GM19351 (cell line): ENCODE measurements around the gene SOX18.

Source experiments
- ATAC-seq: cut with Tn5 transposase; IDR thresholded peaks from one replicate; pipeline ENCODE4 v1.9.1; 2021; ENCODE audit warnings: mild to moderate bottlenecking, moderate library complexity; ENCODE audit not compliant: unreplicated experiment

Gene SOX18

DNA sequence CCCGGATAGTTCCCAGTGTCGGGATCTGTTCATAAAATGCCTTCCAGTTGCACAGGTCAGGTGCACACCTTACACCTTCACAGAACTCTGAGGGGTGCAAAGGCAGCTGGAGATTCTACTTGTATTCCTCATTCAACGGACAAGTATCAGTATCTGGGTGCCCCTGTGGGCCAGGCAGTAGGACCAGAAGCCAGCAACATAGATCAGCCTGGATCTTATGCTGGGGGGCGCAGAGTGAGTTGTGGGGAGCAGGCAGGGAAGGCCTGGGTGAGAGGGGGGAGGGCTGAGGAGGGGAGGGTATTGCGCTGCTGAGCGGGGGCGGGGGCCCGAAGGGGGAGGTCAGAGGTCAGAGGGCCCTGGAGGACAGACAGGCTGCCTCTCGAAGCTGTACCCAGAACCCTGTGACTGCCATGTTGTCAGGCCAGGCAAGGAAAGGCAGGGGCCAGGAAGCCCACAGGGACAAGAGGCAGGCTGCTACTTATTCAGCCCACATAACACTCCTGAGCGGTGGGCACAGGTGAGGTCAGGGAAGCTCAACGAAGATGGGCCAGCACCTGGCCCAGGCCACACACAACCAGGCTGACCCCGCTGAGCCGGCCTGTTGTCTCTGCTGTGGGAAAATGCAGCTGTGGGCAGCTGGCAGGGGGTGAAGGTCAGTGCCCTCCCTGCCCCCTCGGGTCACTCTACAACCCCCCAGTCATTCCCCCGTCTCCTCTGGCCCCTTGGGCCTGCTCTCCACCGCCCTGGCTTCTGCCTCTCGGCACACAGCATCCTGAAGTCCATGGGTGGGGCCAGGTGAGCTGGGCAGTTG lies 31.6 kb upstream of the SOX18 start:
- no peak for ATAC-seq

- ATAC-seq, result peak; percentile 5
Observed at GRCh38 chr20:64080013-64080812, 30.8 kb upstream of the SOX18 start, which contains the start of gene OPRL1. TSS of gene OPRL1 (plus strand) at chr20:64080082. CDS start at chr20:64092721, 12,639 bp downstream.

DNA sequence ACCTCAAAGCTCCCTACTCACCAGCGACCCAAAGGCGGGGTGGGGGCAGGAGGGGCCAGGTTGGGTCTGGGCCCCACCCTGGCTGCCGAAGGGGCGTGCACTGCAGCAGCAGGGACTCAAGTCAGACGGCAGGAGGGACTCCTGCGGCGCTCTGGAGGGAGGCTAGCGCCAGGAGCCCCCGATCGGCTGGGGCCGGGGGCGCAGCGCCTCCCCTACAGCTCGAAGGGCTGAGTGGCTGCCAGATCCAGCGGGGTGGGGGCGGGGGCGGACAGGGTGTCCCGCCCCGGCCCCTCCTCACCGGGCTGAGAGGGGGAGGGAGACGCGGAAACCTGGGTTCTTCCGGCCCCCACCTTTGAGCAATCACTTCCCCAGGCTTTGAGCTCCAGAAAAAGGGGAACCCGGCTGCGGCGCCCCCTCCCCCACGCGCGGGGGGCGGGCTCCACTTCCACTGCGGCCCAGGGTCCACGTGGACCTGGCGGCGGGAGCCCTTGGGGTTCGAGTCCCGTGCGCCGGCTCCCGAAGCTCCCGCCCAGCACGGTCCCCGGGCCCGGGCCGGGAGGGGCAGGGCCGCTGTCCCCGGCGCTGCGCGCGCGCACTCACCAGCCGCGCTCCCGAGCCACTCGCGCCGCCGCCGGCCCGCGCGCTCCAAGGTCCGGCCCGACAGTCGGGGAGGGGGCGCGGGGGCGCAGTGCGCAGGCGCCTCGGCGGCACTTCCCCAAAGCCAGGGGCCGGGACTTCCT lies 30.0 kb upstream of the SOX18 start, which contains the start of gene RGS19:
Gene RGS19, minus strand, starts transcription at position 246 of the 740 bp plus-strand sequence. CDS start 2,632 bp downstream, outside the sequence.
- ATAC-seq, result peak; percentile 37

DNA sequence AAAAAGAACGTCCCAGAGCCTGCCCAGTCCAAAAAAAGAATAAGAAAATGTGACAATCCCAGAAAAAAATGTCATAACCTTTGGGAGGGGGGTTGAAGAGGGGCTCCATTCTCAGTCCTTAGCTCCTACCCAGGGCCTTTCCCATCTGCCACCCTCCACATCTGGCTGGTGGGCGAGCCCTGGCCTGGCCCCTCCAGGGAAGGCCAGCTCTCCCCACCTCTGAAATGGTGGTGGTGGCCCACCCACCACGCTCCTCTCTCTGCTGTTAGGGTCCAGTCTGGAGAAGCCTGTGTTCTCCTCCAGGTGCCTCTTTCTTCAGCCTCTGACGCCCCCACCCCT lies 29.5 kb upstream of the SOX18 start:
- ATAC-seq, result no peak

- ATAC-seq, result no peak
Observed at GRCh38 chr20:64077876-64078551, 28.6 kb upstream of the SOX18 start.

DNA sequence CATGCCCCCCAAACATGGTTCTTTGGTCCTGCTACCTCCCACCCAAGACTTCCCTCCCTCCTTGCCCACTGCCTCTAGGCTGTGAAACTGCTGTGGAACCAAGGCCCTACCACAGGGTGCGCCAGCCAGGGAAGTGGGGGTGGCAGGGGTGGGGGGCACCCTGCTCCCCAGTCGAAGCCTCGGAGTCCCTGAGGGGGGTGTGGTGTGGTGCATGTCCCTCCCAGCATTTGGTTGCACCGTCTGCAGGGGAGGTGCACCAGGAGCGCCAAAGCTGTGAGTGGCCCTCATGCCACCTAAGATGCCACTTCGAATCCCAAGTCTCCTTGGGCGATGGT lies 28.1 kb upstream of the SOX18 start:
- no peak for ATAC-seq

DNA sequence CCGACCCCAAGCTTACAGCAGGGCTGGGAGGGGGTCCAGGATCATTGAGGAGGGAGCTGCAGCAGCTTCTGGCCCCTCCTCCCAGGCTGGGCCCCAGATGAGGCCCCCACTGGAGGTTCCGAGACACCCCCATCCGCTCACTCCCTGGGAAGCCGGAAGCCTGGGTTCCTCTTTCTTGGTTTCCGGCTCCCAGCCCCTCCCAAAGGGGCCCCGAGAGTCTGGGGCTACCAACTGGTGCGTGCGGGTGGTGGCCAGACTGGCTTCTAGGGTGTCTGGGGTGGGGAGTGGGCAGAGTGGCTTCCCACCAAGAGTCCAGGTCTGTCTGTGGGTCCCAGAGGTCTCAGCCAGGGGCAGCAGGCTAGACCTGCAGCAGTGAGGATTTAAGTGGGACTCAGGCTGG lies 27.7 kb upstream of the SOX18 start:
- no peak for ATAC-seq

- no peak for ATAC-seq
Observed at GRCh38 chr20:64076061-64076997, 26.9 kb upstream of the SOX18 start.

GRCh38 chr20:64075556-64075955 lies 26.1 kb upstream of the SOX18 start:
- no peak for ATAC-seq

GRCh38 chr20:64074963-64075362 lies 25.5 kb upstream of the SOX18 start:
- ATAC-seq, result no peak

GRCh38 chr20:64074184-64074789 lies 24.8 kb upstream of the SOX18 start:
- no peak for ATAC-seq

DNA sequence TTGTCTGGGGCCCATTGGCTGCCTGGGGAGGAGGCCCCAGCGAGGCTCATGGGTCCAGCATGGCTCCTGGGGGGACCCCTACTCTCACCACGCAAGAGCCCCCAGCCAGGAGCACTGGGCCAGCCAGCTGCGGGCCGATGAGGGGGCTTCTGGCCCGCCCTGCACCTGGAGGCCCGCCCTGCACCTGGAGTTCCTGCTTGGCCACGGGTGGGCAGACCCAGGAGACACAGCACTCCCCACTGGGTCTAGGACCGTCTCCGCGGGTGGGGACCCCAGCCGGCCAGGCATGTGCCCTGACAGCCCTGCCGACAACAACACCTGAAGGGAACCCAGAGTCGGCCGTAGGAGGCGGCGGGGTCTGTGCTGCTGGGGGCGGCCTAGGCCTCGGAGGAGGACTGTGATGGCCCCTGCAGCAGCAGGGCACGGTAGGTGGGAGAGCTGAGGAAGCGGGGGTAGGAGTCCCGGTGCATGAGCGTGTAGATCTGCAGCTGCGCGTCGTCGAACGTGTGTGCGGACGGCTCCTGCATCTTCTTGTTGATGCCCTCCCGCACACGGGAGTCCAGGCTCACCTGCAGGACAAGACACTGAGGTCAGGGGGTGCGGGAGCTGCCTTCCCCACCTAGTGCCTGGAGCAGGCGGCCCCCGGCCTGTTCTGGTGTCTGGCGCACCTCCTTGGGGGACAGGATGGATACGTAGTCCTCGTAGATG lies 24.2 kb upstream of the SOX18 start:
- no peak for ATAC-seq

DNA sequence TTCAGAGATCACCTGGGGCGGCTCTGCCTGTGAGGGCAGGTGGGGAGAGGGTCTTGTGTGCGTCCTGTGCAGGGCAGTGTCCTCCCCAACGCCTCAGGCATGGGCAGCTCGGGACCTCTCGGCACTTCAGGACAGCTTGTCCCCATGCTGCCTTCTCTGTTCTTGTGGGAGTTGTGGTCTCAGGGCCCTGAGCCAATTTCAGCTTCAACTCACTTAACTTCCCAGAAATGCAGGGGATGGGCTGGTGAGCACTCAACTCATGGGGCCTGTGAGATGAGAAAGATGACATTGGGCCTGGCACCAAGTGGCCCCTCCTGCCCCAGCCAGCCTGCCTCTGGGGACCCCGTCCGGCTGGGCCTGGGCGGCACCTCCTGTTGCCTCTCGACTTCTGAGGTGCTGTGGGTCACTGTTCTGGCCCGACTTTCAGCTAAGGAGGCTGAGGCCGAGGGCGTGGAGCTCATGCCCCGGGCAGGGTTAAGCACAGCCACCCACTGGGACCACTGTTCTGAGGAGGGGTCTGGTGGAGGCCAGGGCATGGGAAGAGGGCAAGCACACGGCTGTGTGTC lies 23.1 kb upstream of the SOX18 start:
- no peak for ATAC-seq

DNA sequence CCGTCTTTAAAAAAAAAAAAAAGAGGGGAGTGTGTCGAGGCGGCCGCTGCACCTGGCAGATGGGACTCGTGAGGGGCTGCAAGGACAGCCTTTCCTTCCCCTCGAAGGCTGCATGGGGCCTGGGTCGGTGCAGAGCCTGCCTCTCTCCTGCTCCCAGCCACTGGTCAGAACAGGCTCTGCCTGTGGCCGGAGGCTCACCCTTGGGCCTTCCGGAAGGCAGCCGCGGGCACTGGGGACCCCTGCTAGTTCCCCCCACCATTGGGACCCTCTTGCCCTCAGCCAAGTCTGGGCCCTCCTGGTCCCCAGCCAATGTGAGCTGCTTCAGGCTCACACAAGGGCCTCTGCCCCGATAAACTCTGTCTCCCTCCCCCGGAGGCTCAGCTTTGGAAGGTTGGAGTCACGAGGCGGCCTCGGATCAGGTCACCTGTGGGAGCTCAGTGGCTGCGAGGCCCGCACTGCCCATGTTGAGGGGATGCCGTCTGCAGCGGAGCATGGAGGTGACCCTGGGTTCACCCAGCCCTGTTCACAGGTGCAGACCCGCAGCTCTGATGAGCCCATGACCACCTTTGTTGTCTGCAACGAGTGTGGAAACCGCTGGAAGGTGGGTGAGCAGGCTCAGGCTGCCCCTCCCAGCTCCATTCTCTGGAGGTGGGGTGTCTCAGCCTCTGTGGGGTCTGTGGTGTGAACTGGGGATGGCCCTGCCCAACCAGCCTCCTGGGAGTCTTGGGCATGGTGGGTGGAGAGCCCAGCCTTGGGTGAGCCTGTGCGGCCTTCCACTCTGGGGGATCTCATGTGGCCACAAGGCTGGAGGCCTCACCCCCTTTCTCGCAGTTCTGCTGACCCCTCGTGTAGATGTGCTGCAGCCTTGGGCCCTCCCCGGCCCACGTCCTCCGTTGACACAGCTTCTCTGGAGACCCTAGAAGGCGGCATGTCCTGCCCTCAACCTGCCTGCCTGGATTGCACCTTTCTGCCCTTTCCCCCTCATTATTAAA lies 22.2 kb upstream of the SOX18 start:
- no peak for ATAC-seq

- no peak for ATAC-seq
Observed at GRCh38 chr20:64070244-64070993, 21.0 kb upstream of the SOX18 start.

GRCh38 chr20:64069614-64070243 lies 20.3 kb upstream of the SOX18 start:
- ATAC-seq, result no peak
